Gastroesophageal sphincter (tissue), 4 donors: ENCODE data around the gene GMEB2. TPM values are rescaled to one million over a fixed set of nuclear protein-coding genes. Genes with fewer than 3 reads are reported as not detected.

Experiments
- ATAC-seq: fragments of 150-250 bp; one replicate; pipeline ENCODE4 v1.9.1; 2016; ENCODE audit warnings: mild to moderate bottlenecking, moderate library complexity
- H3K27ac ChIP-seq, 4 donors: fragments of 200-600 bp; sonication (generic) in 3 of 4; 1 replicate in 3 of 4; 2 replicates in 1 of 4; pipeline ENCODE4 v1.5.1; 2016 to 2019
- H3K27me3 ChIP-seq: fragments of 200-600 bp; sonication (generic); one replicate; pipeline ENCODE4 v1.5.1; 2019
- H3K36me3 ChIP-seq, 2 donors: fragments of 200-600 bp; sonication (generic); one replicate each; pipeline ENCODE4 v1.5.1; 2019; ENCODE audit warnings: control low read depth in 1 of 2
- H3K4me1 ChIP-seq, 3 donors: fragments of 200-600 bp; sonication (generic); 1 replicate in 2 of 3; 2 replicates in 1 of 3; pipeline ENCODE4 v1.5.1; 2016 to 2019; ENCODE audit warnings: control low read depth in 2 of 3
- H3K4me3 ChIP-seq, 2 donors: fragments of 200-600 bp; sonication (generic); one replicate each; pipeline ENCODE4 v1.5.1; 2019; ENCODE audit warnings: mild to moderate bottlenecking in 1 of 2, moderate library complexity in 1 of 2
- H3K9me3 ChIP-seq, 3 donors: fragments of 200-600 bp; sonication (generic); one replicate each; pipeline ENCODE4 v1.5.1; 2017 to 2019; ENCODE audit warnings: control low read depth in 2 of 3
- CTCF ChIP-seq, 4 experiments: fragments of 200-600 bp in 2 of 4; fragments of 450-650 bp in 2 of 4; sonication (generic) in 1 of 4; IDR thresholded peaks; one replicate each; pipeline ENCODE4 v1.5.1; 2017 to 2019; ENCODE audit warnings: antibody characterized with exemption in 4 of 4, mild to moderate bottlenecking in 2 of 4, moderate library complexity in 2 of 4
- EP300 ChIP-seq: sonication (generic); formaldehyde crosslinking; IDR thresholded peaks from one replicate; pipeline ENCODE4 v1.6.1; 2017; ENCODE audit warnings: antibody characterized with exemption, mild to moderate bottlenecking
- POLR2A ChIP-seq, 2 donors: fragments of 450-650 bp; IDR thresholded peaks; one replicate each; pipeline ENCODE4 v1.6.1; 2017; ENCODE audit warnings: antibody characterized with exemption in 2 of 2, mild to moderate bottlenecking in 2 of 2, moderate library complexity in 1 of 2
- POLR2AphosphoS5 ChIP-seq: sonication (generic); formaldehyde crosslinking; IDR thresholded peaks from one replicate; pipeline ENCODE4 v1.6.1; 2017; ENCODE audit warnings: antibody characterized with exemption
- WGBS, 2 donors: methylation state at CpG; one replicate each; pipeline ENCODE4 v1.1.5; 2018; ENCODE audit warnings: low coverage in 1 of 2; 5-methylcytosine and 5-hydroxymethylcytosine counted together
- total RNA-seq, 4 donors: library from RNA; depleted of rRNA; stranded (reverse); fragments of >200 nt; gene quantifications; one replicate each; pipeline ENCODE4 v1.1.0, GENCODE V29; 2016

GMEB2 gene
- total RNA-seq, 4 donors from 2014 or later: 9.8 to 16.1 (median 12.1) TPM

DNA sequence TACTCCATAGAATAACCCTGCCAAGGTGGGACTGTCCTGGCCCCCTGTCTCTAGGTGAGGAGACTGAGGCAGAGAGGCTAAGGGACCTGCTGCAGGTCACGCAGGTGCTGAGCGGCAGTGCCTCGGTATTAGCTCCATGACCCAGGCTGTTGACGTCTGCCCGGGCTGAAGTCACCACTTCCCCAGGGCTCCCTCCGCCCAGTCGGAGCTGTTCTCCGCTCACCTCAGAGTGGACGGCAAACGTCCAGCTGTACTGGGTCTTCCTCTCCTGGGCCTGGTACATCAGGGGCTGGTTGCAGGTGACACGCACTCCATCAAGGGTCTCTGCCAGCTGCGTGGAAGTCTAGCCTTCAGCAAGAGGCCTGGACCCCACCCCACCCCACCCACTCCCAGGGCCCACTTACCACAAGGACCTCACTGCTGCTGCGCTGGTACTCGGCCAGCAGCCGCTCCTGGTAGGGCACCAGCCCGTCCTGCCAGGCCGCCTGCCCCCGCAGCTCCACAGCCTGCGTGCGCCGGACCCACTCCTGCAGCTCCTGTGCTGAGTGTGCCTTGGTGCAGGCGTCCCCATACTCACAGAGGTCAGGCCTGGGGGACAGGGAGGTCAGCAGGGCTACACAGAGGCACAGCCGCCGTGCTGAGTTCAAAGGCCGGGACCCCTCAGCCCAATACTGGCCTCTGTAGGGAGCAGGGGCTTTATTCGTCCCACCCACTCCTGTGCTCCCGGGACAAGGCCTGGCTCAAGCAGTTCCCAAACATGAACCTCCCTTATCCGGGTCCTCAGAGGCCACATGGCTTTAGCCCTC is 56.4 kb downstream of the GMEB2 start:
- Histone ChIP-seq H3K27me3 (no peaks in the 10 kb centered on the region), H3K9me3 (no peaks in the 10 kb centered on the region), H3K36me3 (peaks cover 0 to 39% of the 10 kb centered on the region in 2 donors), H3K27ac (no peak overlapping the region), H3K4me1 (peaks cover 0 to 43% (median 0%) of the 10 kb centered on the region in 3 donors), H3K4me3 (no peak overlapping the region)
- TF ChIP-seq CTCF (IDR thresholded peaks at IDR 0.05) (no peak), POLR2AphosphoS5 (no peak), EP300 (no peak), POLR2A (IDR thresholded peaks at IDR 0.05) (no peak)
- WGBS, 2 donors: 100% methylated on average over 4 of the region's 28 CpGs; no CpG with 5 or more reads in 1 of the 2 donors
- no peak for ATAC-seq

DNA sequence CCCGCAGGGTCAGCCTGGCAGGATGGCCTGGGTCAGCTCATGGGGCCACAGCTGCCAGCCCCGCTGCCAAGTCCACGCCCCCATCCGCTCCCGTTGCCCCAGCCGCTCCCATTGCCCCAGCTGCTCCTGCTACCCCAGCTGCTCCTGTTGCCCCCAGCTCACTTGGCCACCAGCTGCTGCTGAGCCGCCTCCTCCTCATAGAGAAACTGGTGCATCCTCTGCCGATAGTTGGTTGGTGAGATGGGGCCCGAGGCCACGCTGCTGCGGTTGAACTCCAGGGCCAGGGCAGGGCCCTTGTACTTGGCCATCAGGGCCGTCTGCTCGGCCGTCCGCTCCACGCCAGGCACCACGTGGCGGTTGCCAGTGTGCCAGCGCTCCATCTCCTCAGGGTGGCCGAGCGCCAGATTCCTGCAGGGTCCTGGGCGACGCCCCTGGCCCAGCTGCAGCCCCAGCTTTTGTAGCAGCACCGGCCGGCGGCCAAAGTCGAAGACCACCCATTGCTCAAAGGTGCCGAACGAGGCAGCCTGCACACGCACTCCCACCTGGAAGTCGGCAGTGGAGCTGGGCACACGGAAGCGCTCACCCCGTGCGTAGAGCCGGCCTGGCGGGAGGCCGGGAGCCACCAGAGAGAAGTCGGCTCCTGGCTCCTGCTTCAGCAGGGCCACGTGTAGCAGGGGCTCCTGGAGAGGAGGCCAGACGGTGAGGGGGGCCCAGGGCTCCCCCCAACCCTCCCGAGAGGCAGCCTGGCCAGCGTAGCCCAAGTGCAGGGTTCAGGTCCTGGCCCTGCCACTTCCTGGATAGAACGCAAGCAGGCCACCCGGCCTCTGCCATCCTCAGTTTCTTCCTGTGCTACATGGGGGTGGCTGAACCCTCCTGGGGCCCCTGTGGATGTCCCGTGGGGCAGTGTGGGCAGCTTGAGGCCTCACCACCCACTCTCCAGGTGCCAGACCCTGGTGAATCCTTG is 57.6 kb downstream of the GMEB2 start:
- Histone ChIP-seq H3K27me3 (no peaks in the 10 kb centered on the region), H3K36me3 (peaks cover 0 to 51% of the 10 kb centered on the region in 2 donors), H3K27ac (no peak overlapping the region), H3K4me3 (no peak overlapping the region), H3K9me3 (no peaks in the 10 kb centered on the region), H3K4me1 (peaks cover 0 to 32% (median 0%) of the 10 kb centered on the region in 3 donors)
- TF ChIP-seq CTCF (IDR thresholded peaks at IDR 0.05): no peak
- 80 to 100% methylated on average over 1 of the region's 46 CpGs for WGBS, 2 donors
- ATAC-seq: no peak

- WGBS, 2 donors: 87 to 92% methylated on average over 2 to 3 of the region's 43 CpGs
- Histone ChIP-seq H3K4me3 (no peak overlapping the region), H3K36me3 (peaks cover 0 to 60% of the 10 kb centered on the region in 2 donors)
Observed at GRCh38 chr20:63568170-63568981, 58.5 kb downstream of the GMEB2 start.

More at GRCh38 chr20:63568170-63568981, 58.5 kb downstream of the GMEB2 start:
- no peaks in the 10 kb centered on the region for H3K9me3 ChIP-seq
- no peaks in the 10 kb centered on the region for H3K27me3 ChIP-seq
- peaks cover 0 to 27% (median 0%) of the 10 kb centered on the region in 3 donors for H3K4me1 ChIP-seq
- ATAC-seq: no peak
- no peak for TF ChIP-seq POLR2AphosphoS5
- TF ChIP-seq POLR2A (IDR thresholded peaks at IDR 0.05): no peak
- no peak for TF ChIP-seq EP300
- no peak for TF ChIP-seq CTCF (IDR thresholded peaks at IDR 0.05)
- H3K27ac ChIP-seq: no peak overlapping the region
